ENCODE results near the gene PIP5K1A. TPM values are rescaled to one million over a fixed set of nuclear protein-coding genes. Genes with fewer than 3 reads are reported as not detected.
A peak's percentile ranks its signal among the peaks of the same experiment; 100 is the strongest.

The PIP5K1A gene
- total RNA-seq, 2 experiments from 2014 or later, result 63.1 to 66.1 TPM

DNA sequence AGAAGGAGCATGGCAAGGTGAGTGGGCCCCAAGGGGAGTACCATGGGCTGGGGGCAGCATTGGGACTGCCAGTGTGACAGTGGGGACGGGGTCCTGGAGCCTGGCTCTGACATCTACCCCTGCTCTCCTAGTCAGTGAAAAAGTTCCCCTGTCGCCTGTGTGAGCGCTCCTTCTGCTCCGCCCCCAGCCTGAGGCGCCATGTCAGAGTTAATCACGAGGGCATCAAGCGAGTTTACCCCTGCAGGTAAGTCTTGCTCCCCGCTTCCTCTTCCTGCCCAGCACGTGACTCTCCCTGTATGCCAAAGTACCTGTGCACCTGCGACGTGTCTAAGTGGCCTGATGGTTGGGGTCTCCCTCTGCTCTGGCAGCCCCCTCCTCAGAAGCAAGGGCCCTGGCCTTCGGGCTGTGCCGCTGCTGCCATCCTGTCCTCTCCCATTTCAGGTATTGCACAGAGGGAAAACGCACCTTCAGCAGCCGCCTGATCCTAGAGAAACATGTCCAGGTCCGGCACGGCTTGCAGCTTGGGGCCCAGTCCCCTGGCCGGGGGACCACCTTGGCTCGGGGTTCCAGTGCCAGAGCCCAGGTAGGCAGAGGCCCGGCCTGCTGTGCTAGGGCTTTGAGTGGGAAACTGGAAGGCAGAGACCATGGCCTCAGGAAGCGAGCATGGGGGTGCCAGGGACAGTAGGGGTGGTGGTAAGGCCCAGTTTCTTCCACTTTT, 91.8 kb downstream of the PIP5K1A start:
- intact Hi-C loops (cut with micrococcal nuclease), result loop anchor here (10.0 kb wide), 1 partner anchor 115 kb away; no protein-coding TSS in a partner anchor
- ChIA-PET POLR2A (interaction anchor here (1.0 to 1.4 kb wide), 3 partner anchors 9 to 60 kb away, joined by 3 to 4 read pairs (median 3); no protein-coding TSS in a partner anchor), CTCF (interaction anchor here (1.5 kb wide), 1 partner anchor 51 kb away, joined by 3 read pairs; no protein-coding TSS in a partner anchor)
- Mint-ChIP-seq H3K27ac (peak overlapping the region; percentile 55), H3K36me3 (ENCODE audit: low read depth) (peaks cover 37% of the 10 kb centered on the region), H3K4me3 (no peak overlapping the region), H3K27me3 (no peaks in the 10 kb centered on the region), H3K9me3 (no peaks in the 10 kb centered on the region), H3K4me1 (ENCODE audit: low read depth) (peaks cover 2% of the 10 kb centered on the region)
- DNase-seq (no peak), ATAC-seq (no peak)
- TF ChIP-seq, protein P1, sequence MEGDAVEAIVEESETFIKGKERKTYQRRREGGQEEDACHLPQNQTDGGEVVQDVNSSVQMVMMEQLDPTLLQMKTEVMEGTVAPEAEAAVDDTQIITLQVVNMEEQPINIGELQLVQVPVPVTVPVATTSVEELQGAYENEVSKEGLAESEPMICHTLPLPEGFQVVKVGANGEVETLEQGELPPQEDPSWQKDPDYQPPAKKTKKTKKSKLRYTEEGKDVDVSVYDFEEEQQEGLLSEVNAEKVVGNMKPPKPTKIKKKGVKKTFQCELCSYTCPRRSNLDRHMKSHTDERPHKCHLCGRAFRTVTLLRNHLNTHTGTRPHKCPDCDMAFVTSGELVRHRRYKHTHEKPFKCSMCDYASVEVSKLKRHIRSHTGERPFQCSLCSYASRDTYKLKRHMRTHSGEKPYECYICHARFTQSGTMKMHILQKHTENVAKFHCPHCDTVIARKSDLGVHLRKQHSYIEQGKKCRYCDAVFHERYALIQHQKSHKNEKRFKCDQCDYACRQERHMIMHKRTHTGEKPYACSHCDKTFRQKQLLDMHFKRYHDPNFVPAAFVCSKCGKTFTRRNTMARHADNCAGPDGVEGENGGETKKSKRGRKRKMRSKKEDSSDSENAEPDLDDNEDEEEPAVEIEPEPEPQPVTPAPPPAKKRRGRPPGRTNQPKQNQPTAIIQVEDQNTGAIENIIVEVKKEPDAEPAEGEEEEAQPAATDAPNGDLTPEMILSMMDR (IDR thresholded peaks at IDR 0.05), result no peak

DNA sequence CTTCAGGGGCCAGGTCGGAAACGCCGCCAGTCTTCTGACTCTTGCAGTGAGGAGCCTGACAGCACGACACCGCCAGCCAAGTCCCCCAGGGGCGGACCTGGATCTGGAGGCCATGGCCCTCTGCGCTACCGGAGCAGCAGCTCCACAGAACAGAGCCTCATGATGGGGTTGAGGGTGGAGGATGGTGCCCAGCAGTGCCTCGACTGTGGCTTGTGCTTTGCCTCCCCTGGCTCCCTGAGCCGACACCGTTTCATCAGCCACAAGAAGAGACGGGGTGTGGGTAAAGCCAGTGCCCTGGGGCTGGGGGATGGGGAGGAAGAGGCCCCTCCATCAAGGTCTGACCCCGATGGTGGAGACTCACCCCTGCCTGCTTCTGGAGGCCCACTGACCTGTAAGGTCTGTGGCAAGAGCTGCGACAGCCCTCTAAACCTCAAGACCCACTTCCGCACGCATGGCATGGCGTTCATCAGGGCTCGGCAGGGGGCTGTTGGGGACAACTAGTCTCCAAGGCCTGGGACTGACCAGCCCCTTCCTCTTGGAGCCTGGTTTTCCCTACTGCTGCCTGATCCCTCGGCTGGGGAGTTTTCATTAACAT, 92.5 kb downstream of the PIP5K1A start:
- H3K9me3 Mint-ChIP-seq, result no peaks in the 10 kb centered on the region
- no peak for DNase-seq

GRCh38 chr1:151292207-151293030, 94.1 kb downstream of the PIP5K1A start:
- Mint-ChIP-seq H3K4me3 (no peak overlapping the region), H3K27ac (peak overlapping the region; percentile 71), H3K4me1 (ENCODE audit: low read depth) (peaks cover 2% of the 10 kb centered on the region), H3K9me3 (no peaks in the 10 kb centered on the region), H3K36me3 (ENCODE audit: low read depth) (peaks cover 25% of the 10 kb centered on the region), H3K27me3 (no peaks in the 10 kb centered on the region)
- DNase-seq, result peak; percentile 30
- TF ChIP-seq, protein P1 (IDR thresholded peaks at IDR 0.05), result peak; percentile 27
- ChIA-PET CTCF (interaction anchor here (1.8 to 11.2 kb wide), 2 partner anchors 9 to 48 kb away, joined by 5 to 238 read pairs; no protein-coding TSS in a partner anchor), POLR2A (interaction anchor here (0.9 to 4.6 kb wide), 9 partner anchors 8 to 55 kb away, joined by 3 to 35 read pairs (median 4); partner anchors contain the start of genes RFX5 and ZNF687)
- ATAC-seq, result peak; percentile 52
- intact Hi-C loops (cut with micrococcal nuclease), result no loop called here

More for the DNA sequence above, 92.5 kb downstream of the PIP5K1A start:
- intact Hi-C loops (cut with micrococcal nuclease), result no loop called here
- H3K4me3 Mint-ChIP-seq, result no peak overlapping the region
- peaks cover 34% of the 10 kb centered on the region for H3K36me3 Mint-ChIP-seq (ENCODE audit: low read depth)
- no peaks in the 10 kb centered on the region for H3K27me3 Mint-ChIP-seq
- H3K27ac Mint-ChIP-seq, result no peak overlapping the region
- no peak for ATAC-seq
- peaks cover 2% of the 10 kb centered on the region for H3K4me1 Mint-ChIP-seq (ENCODE audit: low read depth)
- TF ChIP-seq, protein P1 (IDR thresholded peaks at IDR 0.05), result no peak
- CTCF ChIA-PET, result no interaction called here
- POLR2A ChIA-PET, result interaction anchor here (0.7 to 1.0 kb wide), 2 partner anchors 36 to 60 kb away, joined by 3 read pairs; partner anchors contain the start of gene PSMD4

DNA sequence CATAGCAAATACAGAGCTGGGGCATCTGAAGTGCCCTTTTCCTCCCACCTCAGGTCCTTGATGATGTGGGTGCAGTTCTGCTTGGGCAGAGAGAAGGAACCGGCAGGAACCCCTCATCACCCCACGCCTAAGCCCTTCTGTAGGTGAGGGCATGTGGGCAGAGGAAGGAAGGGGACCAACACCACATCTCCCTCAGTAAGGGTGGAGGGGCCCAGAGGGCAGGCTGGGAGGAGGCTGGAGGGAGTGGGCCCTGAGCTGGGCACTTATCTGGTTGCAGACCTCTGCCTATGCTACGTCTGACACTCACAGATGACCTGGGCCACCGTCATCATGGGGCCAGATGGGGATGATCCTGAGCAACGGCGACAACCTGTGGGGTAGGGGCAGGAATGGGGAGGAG, 94.7 kb downstream of the PIP5K1A start:
- Mint-ChIP-seq H3K9me3 (no peaks in the 10 kb centered on the region), H3K4me3 (no peak overlapping the region), H3K27ac (peak overlapping the region; percentile 71), H3K4me1 (ENCODE audit: low read depth) (peaks cover 2% of the 10 kb centered on the region), H3K27me3 (no peaks in the 10 kb centered on the region), H3K36me3 (ENCODE audit: low read depth) (peaks cover 29% of the 10 kb centered on the region)
- TF ChIP-seq, protein P1 (IDR thresholded peaks at IDR 0.05), result no peak
- no peak for DNase-seq
- intact Hi-C loops (cut with micrococcal nuclease), result no loop called here
- ATAC-seq, result peak; percentile 5
- ChIA-PET POLR2A (interaction anchor here (0.9 to 4.6 kb wide), 9 partner anchors 9 to 117 kb away, joined by 3 to 35 read pairs (median 3); partner anchors contain the start of genes RFX5 and ZNF687), CTCF (interaction anchor here (1.8 to 11.2 kb wide), 2 partner anchors 10 to 48 kb away, joined by 5 to 238 read pairs; no protein-coding TSS in a partner anchor)
